Keratinocyte (primary cell): Measurements from ENCODE around the gene ADAMTS16. TPM values are rescaled to one million over a fixed set of nuclear protein-coding genes. Genes with fewer than 3 reads are reported as not detected.

Source experiments
- DNase-seq: peaks from one replicate; pipeline ENCODE4 v3.0.0-alpha.2; 2011; ENCODE audit warnings: low read depth, missing footprints, low spot score
- FAIRE-seq: peaks from 2 replicates; lab custom pipeline; 2011; peaks lifted over from hg19 to GRCh38; lab: Jason Lieb, UNC
- H2AFZ ChIP-seq: 2 replicates; pipeline ENCODE4 v1.6.0; 2012; ENCODE audit warnings: low read length, control low read depth, inconsistent platforms; ENCODE audit not compliant: control insufficient read depth
- H3K27ac ChIP-seq: 2 replicates; pipeline ENCODE4 v1.5.1; 2011; ENCODE audit warnings: low read length; ENCODE audit not compliant: control insufficient read depth, insufficient read depth
- H3K27me3 ChIP-seq: 3 replicates; pipeline ENCODE4 v1.6.0; 2011; ENCODE audit warnings: low read length; ENCODE audit not compliant: control insufficient read depth, insufficient read depth; ENCODE audit errors: extremely low read depth
- H3K36me3 ChIP-seq, 2 experiments: 2 replicates in 1 of 2; 3 replicates in 1 of 2; pipeline ENCODE4 v1.5.1; 2011; ENCODE audit warnings: low read length in 2 of 2, mild to moderate bottlenecking in 1 of 2; ENCODE audit not compliant: control insufficient read depth in 2 of 2, insufficient read depth in 2 of 2; ENCODE audit errors: extremely low read depth in 1 of 2
- H3K4me1 ChIP-seq: 3 replicates; pipeline ENCODE4 v1.5.1; 2011; ENCODE audit warnings: low read length; ENCODE audit not compliant: control insufficient read depth, insufficient read depth; ENCODE audit errors: extremely low read depth
- H3K4me2 ChIP-seq: 3 replicates; pipeline ENCODE4 v1.6.0; 2011; ENCODE audit warnings: low read depth, low read length; ENCODE audit not compliant: control insufficient read depth, insufficient read depth; ENCODE audit errors: extremely low read depth
- H3K4me3 ChIP-seq, 3 experiments: fragments of 200-600 bp in 1 of 3; sonication (generic) in 1 of 3; 2 replicates in 2 of 3; 3 replicates in 1 of 3; pipeline ENCODE4 v1.5.1; 2011 to 2016; ENCODE audit warnings: low read length in 3 of 3, mild to moderate bottlenecking in 3 of 3, control low read depth in 2 of 3, inconsistent platforms in 1 of 3, low read depth in 1 of 3, mixed read lengths in 1 of 3, mixed run types in 1 of 3, moderate library complexity in 1 of 3; ENCODE audit not compliant: control insufficient read depth in 2 of 3, insufficient read depth in 2 of 3; ENCODE audit errors: extremely low read depth in 1 of 3
- H3K79me2 ChIP-seq: 2 replicates; pipeline ENCODE4 v1.6.0; 2012; ENCODE audit warnings: low read length; ENCODE audit not compliant: control insufficient read depth, insufficient read depth
- H3K9ac ChIP-seq: 3 replicates; pipeline ENCODE4 v1.6.0; 2011; ENCODE audit warnings: low read length; ENCODE audit not compliant: control insufficient read depth, insufficient read depth; ENCODE audit errors: extremely low read depth
- H3K9me1 ChIP-seq: 3 replicates; pipeline ENCODE4 v1.6.0; 2011; ENCODE audit warnings: low read length; ENCODE audit not compliant: control insufficient read depth, insufficient read depth; ENCODE audit errors: extremely low read depth
- H3K9me3 ChIP-seq: 2 replicates; pipeline ENCODE4 v1.5.1; 2012; ENCODE audit warnings: low read depth, low read length; ENCODE audit not compliant: control insufficient read depth
- H4K20me1 ChIP-seq: 3 replicates; pipeline ENCODE4 v1.6.0; 2011; ENCODE audit warnings: low read length; ENCODE audit not compliant: control insufficient read depth, insufficient read depth; ENCODE audit errors: extremely low read depth
- EZH2 ChIP-seq: IDR thresholded peaks from one replicate; pipeline ENCODE4 v1.6.1; 2012; ENCODE audit warnings: inconsistent platforms, mild to moderate bottlenecking, low read length, moderate library complexity
- dilution Hi-C: fragments of 300-500 bp; cut with MboI; formaldehyde crosslinking; loops from one replicate; pipeline ENCODE4 v1.7.0; 2020; ENCODE audit warnings: low sequenced_read_pairs; ENCODE audit not compliant: extremely low pct_ligation_motif_present
- polyA plus RNA-seq, 5 experiments: library from polyadenylated mRNA; depleted of rRNA in 3 of 5; stranded (reverse) in 3 of 5; stranded (forward) in 1 of 5; unstranded in 1 of 5; fragments of >200 nt; gene quantifications; 1 replicate in 1 of 5; 2 replicates in 3 of 5; 3 replicates in 1 of 5; pipeline versions ENCODE4 v1.2.1 to v1.2.3, GENCODE V29; 2011 to 2012; ENCODE audit warnings: missing spikeins in 2 of 5, low read depth in 1 of 5, low replicate concordance in 1 of 5
- TF ChIP-seq, protein P1 (sequence below), 3 experiments: IDR thresholded peaks in 1 of 3; conservative IDR thresholded peaks in 1 of 3; optimal IDR thresholded peaks in 1 of 3; 2 replicates in 2 of 3; 3 replicates in 1 of 3; pipeline versions ENCODE3 to v1.5.1; 2011; ENCODE audit warnings: low read length in 3 of 3, mild to moderate bottlenecking in 3 of 3, moderate library complexity in 2 of 3, control low read depth in 1 of 3, inconsistent platforms in 1 of 3; ENCODE audit not compliant: insufficient read depth in 2 of 3; ENCODE audit errors: extremely low read depth in 1 of 3

ADAMTS16 gene
- polyA plus RNA-seq, 1 donor (not counting 4 experiments of a cell fraction or from before 2014, with no cell fraction given) = not detected

DNA sequence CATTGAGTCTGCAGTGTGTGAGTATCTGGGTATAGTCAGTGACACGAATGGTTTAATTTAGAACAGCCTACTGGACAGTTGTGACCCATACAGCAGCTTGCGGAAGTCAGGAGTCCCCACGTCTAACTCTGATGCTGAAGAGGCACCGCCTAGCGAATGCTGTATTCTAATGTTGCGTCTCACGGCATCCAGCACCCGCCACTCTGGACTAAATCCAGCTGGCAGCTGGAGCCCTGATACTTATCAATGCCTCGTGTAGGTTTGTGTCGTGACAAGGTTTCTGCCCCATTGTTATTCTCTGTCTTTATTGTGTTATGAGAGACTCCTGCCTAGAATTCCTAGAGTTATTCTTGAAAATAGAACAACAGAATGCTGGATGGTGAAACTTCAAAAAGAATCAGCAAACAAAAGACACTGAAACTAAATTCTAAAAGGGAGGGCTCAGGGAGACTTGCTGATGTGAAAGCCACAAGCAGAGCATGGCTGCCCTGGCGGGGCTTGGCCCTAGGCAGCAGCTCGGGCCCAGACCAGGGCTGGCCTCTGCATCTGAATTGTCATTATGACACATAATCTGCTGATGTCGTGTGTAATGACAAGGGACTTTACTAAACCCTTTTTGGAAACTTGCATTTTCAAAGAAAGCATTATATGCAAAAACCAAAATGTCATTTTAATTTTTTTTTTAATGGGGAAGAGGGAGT lies 158.9 kb downstream of the ADAMTS16 start:
- no peak overlapping the region for H3K27ac ChIP-seq
- no peak for DNase-seq
- no peaks in the 10 kb centered on the region for H3K9me3 ChIP-seq
- dilution Hi-C loops = no loop called here
- peaks cover 5% of the 10 kb centered on the region for H3K27me3 ChIP-seq
- H3K4me1 ChIP-seq = no peaks in the 10 kb centered on the region
- H3K36me3 ChIP-seq = no peaks in the 10 kb centered on the region
- no peaks in the 10 kb centered on the region for H3K9me1 ChIP-seq
- no peaks in the 10 kb centered on the region for H4K20me1 ChIP-seq
- TF ChIP-seq, protein P1, sequence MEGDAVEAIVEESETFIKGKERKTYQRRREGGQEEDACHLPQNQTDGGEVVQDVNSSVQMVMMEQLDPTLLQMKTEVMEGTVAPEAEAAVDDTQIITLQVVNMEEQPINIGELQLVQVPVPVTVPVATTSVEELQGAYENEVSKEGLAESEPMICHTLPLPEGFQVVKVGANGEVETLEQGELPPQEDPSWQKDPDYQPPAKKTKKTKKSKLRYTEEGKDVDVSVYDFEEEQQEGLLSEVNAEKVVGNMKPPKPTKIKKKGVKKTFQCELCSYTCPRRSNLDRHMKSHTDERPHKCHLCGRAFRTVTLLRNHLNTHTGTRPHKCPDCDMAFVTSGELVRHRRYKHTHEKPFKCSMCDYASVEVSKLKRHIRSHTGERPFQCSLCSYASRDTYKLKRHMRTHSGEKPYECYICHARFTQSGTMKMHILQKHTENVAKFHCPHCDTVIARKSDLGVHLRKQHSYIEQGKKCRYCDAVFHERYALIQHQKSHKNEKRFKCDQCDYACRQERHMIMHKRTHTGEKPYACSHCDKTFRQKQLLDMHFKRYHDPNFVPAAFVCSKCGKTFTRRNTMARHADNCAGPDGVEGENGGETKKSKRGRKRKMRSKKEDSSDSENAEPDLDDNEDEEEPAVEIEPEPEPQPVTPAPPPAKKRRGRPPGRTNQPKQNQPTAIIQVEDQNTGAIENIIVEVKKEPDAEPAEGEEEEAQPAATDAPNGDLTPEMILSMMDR (optimal IDR thresholded peaks at IDR 0.05 in 1 of 3, IDR thresholded peaks at IDR 0.05 in 1 of 3, conservative IDR thresholded peaks at IDR 0.05 in 1 of 3; ENCODE audit: extremely low read depth in 1 of 3, insufficient read depth in 2 of 3, low read length in 3 of 3) = no peak
- TF ChIP-seq EZH2 = no peak
- no peak overlapping the region for H3K4me3 ChIP-seq
- H2AFZ ChIP-seq = no peak overlapping the region
- no peaks in the 10 kb centered on the region for H3K79me2 ChIP-seq
- no peak for FAIRE-seq
- H3K9ac ChIP-seq = no peak overlapping the region
- no peak overlapping the region for H3K4me2 ChIP-seq

DNA sequence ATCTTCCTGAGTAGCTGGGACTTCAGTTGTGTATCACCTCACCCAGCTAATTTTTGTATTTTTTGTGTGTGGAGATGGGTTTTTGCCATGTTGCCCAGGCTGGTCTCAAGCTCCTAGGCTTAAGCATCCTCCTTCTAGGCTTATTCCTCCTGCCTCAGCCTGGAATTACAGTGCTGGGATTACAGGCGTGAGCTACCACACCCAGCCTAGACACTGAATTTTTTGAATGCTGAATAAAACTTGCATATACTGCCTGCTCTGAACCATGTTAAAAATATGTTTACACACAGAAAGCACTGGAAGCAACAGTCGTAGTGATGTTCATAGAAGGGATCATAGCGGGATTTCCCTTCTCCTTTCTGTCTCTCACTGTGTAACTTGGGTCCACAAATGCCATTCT lies 161.0 kb downstream of the ADAMTS16 start:
- Histone ChIP-seq H3K4me1 (no peaks in the 10 kb centered on the region), H3K79me2 (no peaks in the 10 kb centered on the region), H3K9me3 (no peaks in the 10 kb centered on the region), H3K4me3 (no peak overlapping the region), H2AFZ (no peak overlapping the region), H3K36me3 (no peaks in the 10 kb centered on the region), H3K27ac (no peak overlapping the region), H4K20me1 (no peaks in the 10 kb centered on the region), H3K27me3 (peaks cover 2% of the 10 kb centered on the region), H3K4me2 (no peak overlapping the region), H3K9ac (no peak overlapping the region), H3K9me1 (no peaks in the 10 kb centered on the region)
- TF ChIP-seq, protein P1 (optimal IDR thresholded peaks at IDR 0.05 in 1 of 3, IDR thresholded peaks at IDR 0.05 in 1 of 3, conservative IDR thresholded peaks at IDR 0.05 in 1 of 3; ENCODE audit: extremely low read depth in 1 of 3, insufficient read depth in 2 of 3, low read length in 3 of 3) = no peak
- TF ChIP-seq EZH2 = no peak
- dilution Hi-C loops = no loop called here
- DNase-seq (no peak), FAIRE-seq (no peak)
